Neural cell (in vitro differentiated cells): ENCODE results near the gene KRTAP12-2. TPM values are rescaled to one million over a fixed set of nuclear protein-coding genes. Genes with fewer than 3 reads are reported as not detected.

ENCODE experiments used
- H2AFZ ChIP-seq: fragments of 200-600, 300-800 bp; sonication (generic), shearing (Covaris generic); 2 replicates; pipeline ENCODE4 v1.6.0; 2014; ENCODE audit warnings: low read depth, mild to moderate bottlenecking, antibody characterized with exemption, low read length, moderate library complexity
- H3F3A ChIP-seq: fragments of 200-600 bp; shearing (Covaris generic); 2 replicates; pipeline ENCODE4 v1.6.1; 2016; ENCODE audit warnings: mild to moderate bottlenecking, moderate library complexity, mixed read lengths, antibody characterized with exemption, low read length; ENCODE audit not compliant: insufficient read depth, poor library complexity, severe bottlenecking
- H3K27ac ChIP-seq: fragments of 200-600, 300-800 bp; sonication (generic), shearing (Covaris generic); 2 replicates; pipeline ENCODE4 v1.5.1; 2014; ENCODE audit warnings: mild to moderate bottlenecking, low read length, moderate library complexity
- H3K27me3 ChIP-seq: fragments of 300-800, 200-600 bp; sonication (generic), shearing (Covaris generic); 2 replicates; pipeline ENCODE4 v1.6.0; 2014; ENCODE audit warnings: mild to moderate bottlenecking, low read depth, low read length, moderate library complexity; ENCODE audit not compliant: insufficient read depth
- H3K36me3 ChIP-seq: fragments of 300-800, 200-600 bp; sonication (generic), shearing (Covaris generic); 2 replicates; pipeline ENCODE4 v1.5.1; 2014; ENCODE audit warnings: mild to moderate bottlenecking, antibody characterized with exemption, low read length, moderate library complexity; ENCODE audit not compliant: insufficient read depth
- H3K4me2 ChIP-seq: fragments of 300-800, 200-600 bp; sonication (generic), shearing (Covaris generic); 2 replicates; pipeline ENCODE4 v1.6.0; 2014; ENCODE audit warnings: mild to moderate bottlenecking, low read length
- H3K4me3 ChIP-seq: fragments of 300-800, 200-600 bp; sonication (generic), shearing (Covaris generic); 2 replicates; pipeline ENCODE4 v1.5.1; 2014; ENCODE audit warnings: mild to moderate bottlenecking, low read length, moderate library complexity
- H3K79me2 ChIP-seq: fragments of 200-600 bp; shearing (Covaris generic); replicated peaks from 2 replicates; pipeline ENCODE4 v1.6.0; 2014; ENCODE audit warnings: mild to moderate bottlenecking, low read length, moderate library complexity; ENCODE audit not compliant: insufficient read depth
- H3K9ac ChIP-seq: fragments of 300-800, 200-600 bp; sonication (generic), shearing (Covaris generic); 2 replicates; pipeline ENCODE4 v1.6.1; 2016; ENCODE audit warnings: mild to moderate bottlenecking, low read length, mixed read lengths
- H3K9me2 ChIP-seq: fragments of 200-600 bp; shearing (Covaris generic); 2 replicates; pipeline ENCODE4 v1.6.1; 2016; ENCODE audit warnings: mild to moderate bottlenecking, low read length, mixed read lengths; ENCODE audit not compliant: insufficient read depth
- H3K9me3 ChIP-seq: fragments of 200-600, 300-800 bp; sonication (generic), shearing (Covaris generic); 2 replicates; pipeline ENCODE4 v1.6.1; 2016; ENCODE audit warnings: mild to moderate bottlenecking, mixed run types, low read length, moderate library complexity, mixed read lengths
- H4K20me1 ChIP-seq: fragments of 200-600 bp; shearing (Covaris generic); 2 replicates; pipeline ENCODE4 v1.6.1; 2016; ENCODE audit warnings: mild to moderate bottlenecking, mixed run types; ENCODE audit not compliant: insufficient read depth
- EP300 ChIP-seq: fragments of 450-650 bp; conservative IDR thresholded peaks from 2 replicates; pipeline ENCODE4 v1.6.1; 2014; ENCODE audit warnings: antibody characterized with exemption, mild to moderate bottlenecking, moderate library complexity; ENCODE audit not compliant: poor library complexity, severe bottlenecking
- EZH2 ChIP-seq: fragments of 200-600, 300-800 bp; shearing (Covaris generic), sonication (generic); IDR thresholded peaks from 2 replicates; pipeline ENCODE4 v1.6.1; 2014; ENCODE audit warnings: antibody characterized with exemption, low read length, borderline replicate concordance, mild to moderate bottlenecking; ENCODE audit not compliant: insufficient read depth, poor library complexity, severe bottlenecking
- MXI1 ChIP-seq: fragments of 450-650 bp; conservative IDR thresholded peaks from 2 replicates; pipeline ENCODE4 v1.6.1; 2014; ENCODE audit warnings: antibody characterized with exemption, mild to moderate bottlenecking; ENCODE audit not compliant: poor library complexity, severe bottlenecking
- POLR2AphosphoS5 ChIP-seq: IDR thresholded peaks from 2 replicates; pipeline ENCODE4 v1.6.1; 2012
- RAD21 ChIP-seq: fragments of 450-650 bp; conservative IDR thresholded peaks from 2 replicates; pipeline ENCODE4 v1.6.1; 2014; ENCODE audit warnings: antibody characterized with exemption, mild to moderate bottlenecking, moderate library complexity
- REST ChIP-seq: IDR thresholded peaks from 2 replicates; pipeline ENCODE4 v1.6.1; 2012; ENCODE audit warnings: borderline replicate concordance
- SMC3 ChIP-seq: fragments of 450-650 bp; conservative IDR thresholded peaks from 2 replicates; pipeline ENCODE4 v1.6.1; 2014; ENCODE audit warnings: antibody characterized with exemption, mild to moderate bottlenecking, moderate library complexity; ENCODE audit not compliant: poor library complexity
- TAF1 ChIP-seq: IDR thresholded peaks from 2 replicates; pipeline ENCODE4 v1.6.1; 2012; ENCODE audit warnings: low read depth
- polyA plus RNA-seq: library from polyadenylated mRNA; depleted of rRNA; stranded (reverse); fragments of >200 nt; gene quantifications from 2 replicates; pipeline ENCODE4 v1.2.3, GENCODE V29; 2014
- TF ChIP-seq, protein P1 (sequence below): fragments of 450-650 bp; IDR thresholded peaks from 2 replicates; pipeline ENCODE4 v1.5.1; 2014; ENCODE audit warnings: antibody characterized with exemption, mild to moderate bottlenecking, moderate library complexity; ENCODE audit not compliant: poor library complexity, severe bottlenecking

The KRTAP12-2 gene
- polyA plus RNA-seq, 1 donor from 2014 or later: not detected

DNA sequence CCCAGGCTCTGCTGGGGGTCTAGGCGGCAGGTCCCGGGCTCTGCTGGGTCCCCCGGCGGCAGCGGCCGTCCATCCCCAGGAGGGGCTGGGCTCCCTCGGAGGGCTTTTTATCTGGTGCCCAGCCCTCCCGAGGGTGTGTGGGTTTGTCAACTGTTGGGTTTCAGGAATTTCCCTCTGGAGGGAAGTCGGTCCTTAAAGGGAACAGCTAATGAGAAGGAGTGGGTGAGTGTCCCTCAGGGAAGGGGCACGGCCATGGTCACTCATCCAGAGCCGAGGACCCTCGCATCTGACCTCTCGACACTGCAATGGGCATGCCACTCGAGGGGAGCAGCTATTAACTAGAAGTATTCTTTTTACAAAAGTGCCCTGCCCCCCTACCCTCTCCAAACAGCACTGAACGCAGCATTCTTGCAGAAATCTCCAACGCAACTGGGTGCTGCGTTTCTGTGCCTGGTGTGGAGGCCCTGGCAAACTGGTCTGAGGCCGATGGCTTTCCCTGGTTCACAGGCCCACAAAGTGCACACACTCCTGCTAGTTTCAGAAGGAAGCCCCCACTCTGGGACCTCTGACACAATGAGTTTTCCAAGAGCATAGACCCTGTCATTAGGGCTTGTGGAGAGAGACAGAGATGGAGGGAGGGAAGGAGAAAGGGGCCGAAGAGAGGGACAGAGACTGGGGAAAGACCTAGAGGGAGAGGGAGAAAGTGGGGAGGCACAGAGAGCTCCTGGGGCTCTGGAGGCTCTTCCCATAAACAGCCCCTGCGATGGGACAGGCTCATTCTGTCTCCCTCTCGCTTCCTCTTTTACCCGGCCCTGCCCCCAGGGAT, 45.7 kb upstream of the KRTAP12-2 start:
- no peak for TF ChIP-seq SMC3
- no peak for TF ChIP-seq EP300
- TF ChIP-seq, protein P1, sequence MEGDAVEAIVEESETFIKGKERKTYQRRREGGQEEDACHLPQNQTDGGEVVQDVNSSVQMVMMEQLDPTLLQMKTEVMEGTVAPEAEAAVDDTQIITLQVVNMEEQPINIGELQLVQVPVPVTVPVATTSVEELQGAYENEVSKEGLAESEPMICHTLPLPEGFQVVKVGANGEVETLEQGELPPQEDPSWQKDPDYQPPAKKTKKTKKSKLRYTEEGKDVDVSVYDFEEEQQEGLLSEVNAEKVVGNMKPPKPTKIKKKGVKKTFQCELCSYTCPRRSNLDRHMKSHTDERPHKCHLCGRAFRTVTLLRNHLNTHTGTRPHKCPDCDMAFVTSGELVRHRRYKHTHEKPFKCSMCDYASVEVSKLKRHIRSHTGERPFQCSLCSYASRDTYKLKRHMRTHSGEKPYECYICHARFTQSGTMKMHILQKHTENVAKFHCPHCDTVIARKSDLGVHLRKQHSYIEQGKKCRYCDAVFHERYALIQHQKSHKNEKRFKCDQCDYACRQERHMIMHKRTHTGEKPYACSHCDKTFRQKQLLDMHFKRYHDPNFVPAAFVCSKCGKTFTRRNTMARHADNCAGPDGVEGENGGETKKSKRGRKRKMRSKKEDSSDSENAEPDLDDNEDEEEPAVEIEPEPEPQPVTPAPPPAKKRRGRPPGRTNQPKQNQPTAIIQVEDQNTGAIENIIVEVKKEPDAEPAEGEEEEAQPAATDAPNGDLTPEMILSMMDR: no peak
- no peak for TF ChIP-seq RAD21
- no peak for TF ChIP-seq REST
- TF ChIP-seq TAF1: no peak
- no peak for TF ChIP-seq POLR2AphosphoS5
- TF ChIP-seq MXI1: no peak
- TF ChIP-seq EZH2: no peak
- H3K27me3 ChIP-seq: peaks cover 67% of the 10 kb centered on the region
- H4K20me1 ChIP-seq: no peaks in the 10 kb centered on the region
- no peak overlapping the region for H3K4me3 ChIP-seq
- no peak overlapping the region for H3K27ac ChIP-seq
- no peak overlapping the region for H3K9ac ChIP-seq
- H3K36me3 ChIP-seq: no peaks in the 10 kb centered on the region
- no peak overlapping the region for H2AFZ ChIP-seq
- H3K9me3 ChIP-seq: no peaks in the 10 kb centered on the region
- H3K4me2 ChIP-seq: no peak overlapping the region
- no peaks in the 10 kb centered on the region for H3K9me2 ChIP-seq
- no peaks in the 10 kb centered on the region for H3K79me2 ChIP-seq
- H3F3A ChIP-seq: no peaks in the 10 kb centered on the region

- Histone ChIP-seq H3K4me3 (peak within 1 kb of the TSS; percentile 57), H3K79me2 (no peaks in the 10 kb centered on the region), H3K27me3 (peaks cover 76% of the 10 kb centered on the region), H3K36me3 (no peaks in the 10 kb centered on the region), H4K20me1 (no peaks in the 10 kb centered on the region), H3K27ac (no peak within 1 kb of the TSS), H3K4me2 (no peak within 1 kb of the TSS), H3F3A (no peaks in the 10 kb centered on the region), H2AFZ (no peak within 1 kb of the TSS), H3K9ac (no peak within 1 kb of the TSS), H3K9me2 (no peaks in the 10 kb centered on the region), H3K9me3 (no peaks in the 10 kb centered on the region)
- TF ChIP-seq EZH2: peak; percentile 30
- TF ChIP-seq REST: no peak
These were observed 44.8 kb upstream of the KRTAP12-2 start, which contains the start of gene TSPEAR for GRCh38 chr21:44711327-44712202. TSPEAR (minus strand) TSS chr21:44711572; CDS start chr21:44711514, 58 bp downstream.
